T1000 (cell line): ENCODE measurements around the gene NRARP.
A peak's percentile ranks its signal among the peaks of the same experiment; 100 is the strongest.

ENCODE experiments used
- DNase-seq: peaks from one replicate; lab custom pipeline; 2025; ENCODE audit warnings: mixed read lengths; lab: John Stamatoyannopoulos, UW

Gene NRARP

GRCh38 chr9:137256856-137257255 is 45.2 kb downstream of the NRARP start:
- no peak for DNase-seq

DNA sequence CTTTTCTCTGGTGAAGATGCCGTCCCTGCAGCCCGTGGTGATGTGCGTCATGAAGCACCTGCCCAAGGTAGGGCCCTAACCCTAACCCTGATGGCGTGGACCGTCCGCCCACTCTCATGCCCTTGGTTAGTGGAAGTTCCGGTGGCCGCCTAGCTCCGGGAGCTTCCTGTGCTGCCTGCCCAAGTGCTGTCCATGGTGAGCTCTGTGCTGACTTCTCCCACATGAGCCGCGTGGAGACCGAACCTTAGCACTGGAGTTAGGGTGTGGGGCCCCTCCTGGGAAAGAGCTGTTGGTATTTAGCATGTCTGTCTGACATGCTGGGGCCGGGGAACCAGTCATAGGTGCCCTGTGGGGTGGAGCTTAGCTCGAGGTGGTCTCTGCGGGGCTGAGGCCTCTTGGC is 45.7 kb downstream of the NRARP start:
- DNase-seq, result no peak

DNA sequence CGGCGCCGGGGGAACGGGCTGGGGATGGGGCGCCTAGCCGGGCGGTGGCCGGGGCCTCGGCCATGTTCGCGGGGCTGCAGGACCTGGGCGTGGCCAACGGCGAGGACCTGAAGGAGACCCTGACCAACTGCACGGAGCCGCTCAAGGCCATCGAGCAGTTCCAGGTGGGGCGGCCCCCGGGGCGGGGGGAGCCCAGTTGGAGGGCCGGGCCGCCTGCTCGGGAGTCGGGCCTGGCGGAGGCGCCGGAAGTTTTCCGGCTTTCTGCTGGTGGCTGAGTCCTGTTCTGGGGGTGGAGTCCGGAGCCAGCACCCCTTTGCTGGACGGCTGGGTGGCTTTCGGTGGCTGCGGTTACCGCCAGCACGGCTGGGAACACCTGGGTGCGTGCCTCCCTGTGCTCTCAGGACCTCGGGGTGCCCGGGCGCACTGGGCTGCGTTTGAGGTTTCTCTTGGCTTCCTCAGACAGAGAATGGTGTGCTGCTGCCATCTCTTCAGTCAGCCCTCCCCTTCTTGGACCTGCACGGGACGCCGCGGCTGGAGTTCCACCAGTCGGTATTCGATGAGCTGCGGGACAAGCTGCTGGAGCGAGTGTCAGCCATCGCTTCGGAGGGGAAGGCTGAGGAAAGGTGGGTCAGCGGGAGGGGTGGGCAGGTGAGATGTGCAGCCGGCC is 46.5 kb downstream of the NRARP start:
- no peak for DNase-seq

GRCh38 chr9:137254624-137255447 is 47.2 kb downstream of the NRARP start, which contains the start of gene NELFB:
Gene NELFB, plus strand, starts transcription at chr9:137255327.
- DNase-seq, result peak; percentile 88

- no peak for DNase-seq
Measured at GRCh38 chr9:137253717-137254623, 48.1 kb downstream of the NRARP start.

GRCh38 chr9:137252555-137253506 is 49.2 kb downstream of the NRARP start:
- DNase-seq, result no peak

- no peak for DNase-seq
Measured at GRCh38 chr9:137251490-137252268, 50.4 kb downstream of the NRARP start.

- no peak for DNase-seq
Measured at GRCh38 chr9:137251194-137251461, 50.9 kb downstream of the NRARP start, which contains the start of gene STPG3. Gene STPG3, plus strand, starts transcription at chr9:137251286. Its CDS starts 1 bp downstream, at chr9:137251287.

DNA sequence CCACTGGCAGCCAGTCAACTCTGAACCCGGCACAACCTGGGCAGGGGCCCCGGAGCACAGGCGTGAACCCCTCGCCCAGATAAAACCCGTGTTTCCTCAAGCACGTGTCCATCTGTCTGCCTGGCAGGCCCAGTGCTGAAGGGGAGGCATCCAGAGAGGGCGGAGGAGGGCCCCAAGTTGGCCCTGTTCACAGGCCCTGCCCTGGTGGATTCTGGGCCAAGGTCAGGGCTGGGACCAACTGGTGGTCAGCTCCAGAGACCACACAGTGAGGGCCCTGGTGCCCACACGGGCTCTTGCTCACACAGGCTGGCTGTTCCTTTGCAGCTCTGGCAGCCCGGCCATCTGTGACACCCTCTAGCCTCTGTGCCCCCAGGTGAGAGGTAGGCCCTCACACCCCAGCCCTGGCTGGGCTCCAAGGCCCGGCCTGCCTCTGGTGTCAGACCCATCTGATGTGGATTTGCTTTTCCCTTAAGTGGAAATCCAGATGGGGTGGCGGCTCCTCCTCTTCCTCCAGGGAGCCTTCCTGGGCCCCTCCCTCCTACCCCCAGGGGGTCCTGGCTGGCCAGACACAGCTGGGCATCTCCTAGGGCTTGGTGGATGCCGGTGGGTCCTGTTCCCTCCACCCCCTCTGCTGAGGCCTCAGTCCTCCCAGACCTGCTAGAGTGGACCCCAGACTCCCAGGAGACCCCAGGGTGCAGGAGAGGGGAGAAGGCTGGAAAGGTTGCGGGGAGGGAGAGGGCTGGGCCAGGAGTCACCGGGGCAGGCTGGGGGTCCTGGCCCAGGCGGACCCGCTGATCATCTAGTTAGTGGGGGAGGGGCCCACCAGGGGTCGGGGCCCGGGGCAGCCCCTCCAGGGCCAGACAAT is 51.5 kb downstream of the NRARP start:
- DNase-seq, result no peak
